Measurements from ENCODE around the gene KCNJ5.

KCNJ5 gene

DNA sequence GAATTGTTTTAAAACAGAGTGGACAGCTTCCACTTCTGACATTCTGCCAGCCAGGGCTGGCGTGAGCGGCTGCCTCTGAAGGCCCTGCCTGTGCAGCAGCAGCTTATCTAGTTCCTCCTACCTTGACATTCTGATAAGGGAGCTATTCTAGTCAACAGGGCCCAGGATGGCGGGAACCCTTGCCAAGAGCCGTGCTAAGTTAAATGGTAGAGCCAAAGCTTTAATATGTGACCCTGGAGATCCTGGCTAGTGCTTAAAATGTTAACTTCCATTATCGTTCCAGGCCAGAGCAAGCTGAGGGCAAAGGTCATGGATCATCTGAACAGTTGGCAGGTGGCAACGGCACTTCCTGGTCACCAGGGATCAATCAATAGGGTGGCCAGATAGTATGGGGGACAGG is 3.5 kb downstream of the KCNJ5 start:
- no peak overlapping the region for H3K27ac ChIP-seq (ENCODE audit: low read depth, low read length)
- H3F3A ChIP-seq (ENCODE audit: control insufficient read depth, insufficient read depth) = no peaks in the 10 kb centered on the region
- H3K4me1 ChIP-seq (ENCODE audit: control insufficient read depth, low read length) = no peaks in the 10 kb centered on the region
- H3K9me2 ChIP-seq (replicated peaks; ENCODE audit: control insufficient read depth, low read length) = no peaks in the 10 kb centered on the region
- H3K4me2 ChIP-seq (ENCODE audit: low read length) = no peak overlapping the region
- no peaks in the 10 kb centered on the region for H3K9me3 ChIP-seq (ENCODE audit: control insufficient read depth, insufficient read depth, low read length)
- no peak overlapping the region for H3K4me3 ChIP-seq (ENCODE audit: low read length)
- no peaks in the 10 kb centered on the region for H3K79me2 ChIP-seq (ENCODE audit: control insufficient read depth, low read length)
- H3K36me3 ChIP-seq (ENCODE audit: control insufficient read depth, low read length) = no peaks in the 10 kb centered on the region
- TF ChIP-seq EZH2phosphoT487 (IDR thresholded peaks at IDR 0.05; ENCODE audit: borderline replicate concordance, low read length) = no peak
- TF ChIP-seq, protein P1, sequence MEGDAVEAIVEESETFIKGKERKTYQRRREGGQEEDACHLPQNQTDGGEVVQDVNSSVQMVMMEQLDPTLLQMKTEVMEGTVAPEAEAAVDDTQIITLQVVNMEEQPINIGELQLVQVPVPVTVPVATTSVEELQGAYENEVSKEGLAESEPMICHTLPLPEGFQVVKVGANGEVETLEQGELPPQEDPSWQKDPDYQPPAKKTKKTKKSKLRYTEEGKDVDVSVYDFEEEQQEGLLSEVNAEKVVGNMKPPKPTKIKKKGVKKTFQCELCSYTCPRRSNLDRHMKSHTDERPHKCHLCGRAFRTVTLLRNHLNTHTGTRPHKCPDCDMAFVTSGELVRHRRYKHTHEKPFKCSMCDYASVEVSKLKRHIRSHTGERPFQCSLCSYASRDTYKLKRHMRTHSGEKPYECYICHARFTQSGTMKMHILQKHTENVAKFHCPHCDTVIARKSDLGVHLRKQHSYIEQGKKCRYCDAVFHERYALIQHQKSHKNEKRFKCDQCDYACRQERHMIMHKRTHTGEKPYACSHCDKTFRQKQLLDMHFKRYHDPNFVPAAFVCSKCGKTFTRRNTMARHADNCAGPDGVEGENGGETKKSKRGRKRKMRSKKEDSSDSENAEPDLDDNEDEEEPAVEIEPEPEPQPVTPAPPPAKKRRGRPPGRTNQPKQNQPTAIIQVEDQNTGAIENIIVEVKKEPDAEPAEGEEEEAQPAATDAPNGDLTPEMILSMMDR (IDR thresholded peaks at IDR 0.05; ENCODE audit: low read depth, low read length, poor library complexity, severe bottlenecking) = no peak
- H4K20me1 ChIP-seq (ENCODE audit: control insufficient read depth, insufficient read depth, low read depth, low read length) = no peaks in the 10 kb centered on the region
- peaks cover 43% of the 10 kb centered on the region for H3K27me3 ChIP-seq (ENCODE audit: control insufficient read depth, low read length)

DNA sequence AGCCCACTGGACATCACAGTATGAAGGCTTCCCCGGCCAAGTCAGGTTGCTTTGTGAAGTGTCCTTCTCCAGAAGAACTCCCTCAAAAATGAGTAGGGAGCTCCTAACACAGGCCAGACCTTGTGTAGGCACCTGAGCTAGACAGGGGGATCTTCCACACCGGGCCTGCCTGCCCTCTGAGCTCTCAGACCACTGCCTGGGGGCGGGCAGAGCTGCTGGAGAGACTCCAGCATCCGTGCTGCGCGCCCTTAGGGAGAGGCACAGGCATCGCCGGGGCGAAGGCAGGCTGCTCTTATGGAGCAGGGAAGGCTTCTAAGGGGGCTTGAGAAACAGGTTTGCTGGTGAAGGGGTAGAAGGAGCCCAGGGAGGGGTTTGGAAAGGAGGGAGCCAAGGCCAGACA is 4.4 kb downstream of the KCNJ5 start:
- Histone ChIP-seq H3K4me3 (ENCODE audit: low read length) (no peak overlapping the region), H3K9me3 (ENCODE audit: control insufficient read depth, insufficient read depth, low read length) (no peaks in the 10 kb centered on the region), H3K79me2 (ENCODE audit: control insufficient read depth, low read length) (no peaks in the 10 kb centered on the region), H4K20me1 (ENCODE audit: control insufficient read depth, insufficient read depth, low read depth, low read length) (no peaks in the 10 kb centered on the region), H3K4me2 (ENCODE audit: low read length) (no peak overlapping the region), H3K9me2 (replicated peaks; ENCODE audit: control insufficient read depth, low read length) (no peaks in the 10 kb centered on the region), H3K36me3 (ENCODE audit: control insufficient read depth, low read length) (no peaks in the 10 kb centered on the region), H3K4me1 (ENCODE audit: control insufficient read depth, low read length) (no peaks in the 10 kb centered on the region), H3F3A (ENCODE audit: control insufficient read depth, insufficient read depth) (no peaks in the 10 kb centered on the region), H3K27me3 (ENCODE audit: control insufficient read depth, low read length) (peaks cover 35% of the 10 kb centered on the region), H3K27ac (ENCODE audit: low read depth, low read length) (no peak overlapping the region)
- TF ChIP-seq EZH2phosphoT487 (IDR thresholded peaks at IDR 0.05; ENCODE audit: borderline replicate concordance, low read length) = no peak
- TF ChIP-seq, protein P1 (IDR thresholded peaks at IDR 0.05; ENCODE audit: low read depth, low read length, poor library complexity, severe bottlenecking) = no peak

DNA sequence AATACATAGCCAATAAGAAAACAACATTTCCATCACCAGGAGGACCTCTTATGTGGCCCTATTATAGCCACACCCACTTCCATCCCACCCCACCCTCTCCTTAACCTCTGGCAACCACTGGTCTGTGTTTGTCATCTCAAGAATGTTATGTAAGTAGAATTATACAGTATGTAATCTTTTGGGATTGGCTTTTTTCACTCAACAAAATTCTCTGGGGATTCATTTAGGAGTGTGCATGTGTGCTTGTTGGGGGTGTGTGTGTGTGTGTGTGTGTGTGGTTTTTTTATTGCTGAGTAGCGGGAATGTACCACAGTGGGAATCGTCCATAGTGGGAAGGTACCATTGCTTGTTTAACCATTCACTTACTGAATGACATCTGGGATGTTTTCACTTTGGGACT is 5.2 kb downstream of the KCNJ5 start:
- no peaks in the 10 kb centered on the region for H3K4me1 ChIP-seq (ENCODE audit: control insufficient read depth, low read length)
- H3K9me3 ChIP-seq (ENCODE audit: control insufficient read depth, insufficient read depth, low read length) = no peaks in the 10 kb centered on the region
- H3K27me3 ChIP-seq (ENCODE audit: control insufficient read depth, low read length) = peaks cover 31% of the 10 kb centered on the region
- H3K4me3 ChIP-seq (ENCODE audit: low read length) = no peak overlapping the region
- no peaks in the 10 kb centered on the region for H3F3A ChIP-seq (ENCODE audit: control insufficient read depth, insufficient read depth)
- no peaks in the 10 kb centered on the region for H3K79me2 ChIP-seq (ENCODE audit: control insufficient read depth, low read length)
- no peak overlapping the region for H3K27ac ChIP-seq (ENCODE audit: low read depth, low read length)
- H4K20me1 ChIP-seq (ENCODE audit: control insufficient read depth, insufficient read depth, low read depth, low read length) = no peaks in the 10 kb centered on the region
- H3K9me2 ChIP-seq (replicated peaks; ENCODE audit: control insufficient read depth, low read length) = no peaks in the 10 kb centered on the region
- H3K36me3 ChIP-seq (ENCODE audit: control insufficient read depth, low read length) = no peaks in the 10 kb centered on the region
- TF ChIP-seq, protein P1 (IDR thresholded peaks at IDR 0.05; ENCODE audit: low read depth, low read length, poor library complexity, severe bottlenecking) = no peak
- no peak for TF ChIP-seq EZH2phosphoT487 (IDR thresholded peaks at IDR 0.05; ENCODE audit: borderline replicate concordance, low read length)
- H3K4me2 ChIP-seq (ENCODE audit: low read length) = no peak overlapping the region

DNA sequence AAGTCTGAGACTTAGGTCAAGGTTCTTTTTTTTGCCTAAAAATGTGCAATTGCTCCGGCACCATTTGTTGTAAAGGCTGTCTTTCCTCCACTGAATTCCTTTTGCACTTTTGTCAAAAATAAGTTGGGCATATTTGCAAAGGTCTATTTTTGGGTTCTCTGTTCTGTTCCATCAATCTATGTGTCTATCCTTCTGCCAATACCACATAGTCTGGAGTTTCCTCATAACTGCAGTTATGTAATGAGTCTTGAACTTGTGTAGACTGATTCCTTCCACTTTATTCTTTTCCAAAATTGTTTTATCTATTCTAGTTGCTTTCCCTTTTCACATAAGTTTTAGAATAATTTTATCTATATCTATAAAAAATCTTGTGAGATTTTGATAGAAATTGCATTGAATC is 6.7 kb downstream of the KCNJ5 start:
- no peak overlapping the region for H3K4me3 ChIP-seq (ENCODE audit: low read length)

More for the DNA sequence above, 6.7 kb downstream of the KCNJ5 start:
- no peaks in the 10 kb centered on the region for H3K79me2 ChIP-seq (ENCODE audit: control insufficient read depth, low read length)
- no peaks in the 10 kb centered on the region for H3K9me3 ChIP-seq (ENCODE audit: control insufficient read depth, insufficient read depth, low read length)
- peaks cover 21% of the 10 kb centered on the region for H3K27me3 ChIP-seq (ENCODE audit: control insufficient read depth, low read length)
- H4K20me1 ChIP-seq (ENCODE audit: control insufficient read depth, insufficient read depth, low read depth, low read length) = no peaks in the 10 kb centered on the region
- H3K4me2 ChIP-seq (ENCODE audit: low read length) = no peak overlapping the region
- H3F3A ChIP-seq (ENCODE audit: control insufficient read depth, insufficient read depth) = no peaks in the 10 kb centered on the region
- no peaks in the 10 kb centered on the region for H3K9me2 ChIP-seq (replicated peaks; ENCODE audit: control insufficient read depth, low read length)
- H3K4me1 ChIP-seq (ENCODE audit: control insufficient read depth, low read length) = no peaks in the 10 kb centered on the region
- H3K27ac ChIP-seq (ENCODE audit: low read depth, low read length) = no peak overlapping the region
- H3K36me3 ChIP-seq (ENCODE audit: control insufficient read depth, low read length) = no peaks in the 10 kb centered on the region
- TF ChIP-seq, protein P1 (IDR thresholded peaks at IDR 0.05; ENCODE audit: low read depth, low read length, poor library complexity, severe bottlenecking) = no peak
- no peak for TF ChIP-seq EZH2phosphoT487 (IDR thresholded peaks at IDR 0.05; ENCODE audit: borderline replicate concordance, low read length)

Measured in DOHH2 (cell line).